EL (cell line): ENCODE data around the gene SLC36A1.
A peak's percentile ranks its signal among the peaks of the same experiment; 100 is the strongest.
"Not testable (repeated sequence)": the region's sequence is repeated elsewhere in the genome, so short reads cannot be mapped to it uniquely, and the experiment has no call there.

ENCODE experiments used
- DNase-seq: peaks from one replicate; pipeline ENCODE4 v3.0.0-alpha.2; 2016

Gene SLC36A1

DNA sequence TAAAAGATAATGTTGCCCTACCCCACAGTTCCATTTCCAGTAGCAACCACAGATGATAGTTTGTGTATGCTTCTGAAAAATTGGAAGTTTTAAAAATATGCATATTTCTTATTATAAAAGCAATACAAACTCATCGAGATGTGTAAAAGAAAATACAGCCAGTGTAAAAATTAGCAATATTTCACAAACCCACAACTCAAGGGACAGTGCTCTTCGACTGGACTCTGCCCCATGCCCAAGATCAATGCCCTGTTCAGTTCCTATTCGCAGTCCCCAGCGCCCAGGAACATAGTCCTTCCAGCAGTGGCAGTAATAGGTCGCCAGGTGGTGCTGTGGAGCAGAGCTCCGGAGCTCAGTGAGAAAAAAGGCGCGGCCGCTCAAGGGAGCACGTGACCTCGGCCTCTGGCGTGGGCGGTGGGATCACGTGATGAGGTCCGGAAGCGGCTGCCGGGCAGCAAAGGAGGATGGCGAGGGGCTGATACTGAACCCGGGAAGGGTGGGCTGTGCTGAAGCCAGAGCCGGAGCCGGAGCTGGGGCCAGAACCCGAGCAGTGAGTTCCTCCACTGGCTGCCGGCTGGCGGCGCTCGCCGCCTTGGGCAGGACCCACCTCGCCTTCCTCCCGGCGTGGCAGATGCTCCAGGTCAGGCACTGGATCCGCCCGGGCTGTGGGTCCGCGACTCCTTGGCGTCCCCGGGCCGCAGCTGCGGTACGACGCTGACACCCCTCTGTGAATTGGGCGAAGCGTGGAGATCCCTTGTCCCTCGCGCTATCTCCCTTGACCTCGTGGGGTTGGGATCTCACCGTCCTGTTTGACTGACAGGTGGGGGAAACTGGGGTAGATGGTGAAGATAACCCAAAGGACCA, at the start of gene SLC36A1:
TSS of gene SLC36A1 (plus strand) at position 430 of the 864 bp plus-strand sequence. CDS start 11,190 bp downstream, outside the sequence.
- peak; percentile 92 for DNase-seq

DNA sequence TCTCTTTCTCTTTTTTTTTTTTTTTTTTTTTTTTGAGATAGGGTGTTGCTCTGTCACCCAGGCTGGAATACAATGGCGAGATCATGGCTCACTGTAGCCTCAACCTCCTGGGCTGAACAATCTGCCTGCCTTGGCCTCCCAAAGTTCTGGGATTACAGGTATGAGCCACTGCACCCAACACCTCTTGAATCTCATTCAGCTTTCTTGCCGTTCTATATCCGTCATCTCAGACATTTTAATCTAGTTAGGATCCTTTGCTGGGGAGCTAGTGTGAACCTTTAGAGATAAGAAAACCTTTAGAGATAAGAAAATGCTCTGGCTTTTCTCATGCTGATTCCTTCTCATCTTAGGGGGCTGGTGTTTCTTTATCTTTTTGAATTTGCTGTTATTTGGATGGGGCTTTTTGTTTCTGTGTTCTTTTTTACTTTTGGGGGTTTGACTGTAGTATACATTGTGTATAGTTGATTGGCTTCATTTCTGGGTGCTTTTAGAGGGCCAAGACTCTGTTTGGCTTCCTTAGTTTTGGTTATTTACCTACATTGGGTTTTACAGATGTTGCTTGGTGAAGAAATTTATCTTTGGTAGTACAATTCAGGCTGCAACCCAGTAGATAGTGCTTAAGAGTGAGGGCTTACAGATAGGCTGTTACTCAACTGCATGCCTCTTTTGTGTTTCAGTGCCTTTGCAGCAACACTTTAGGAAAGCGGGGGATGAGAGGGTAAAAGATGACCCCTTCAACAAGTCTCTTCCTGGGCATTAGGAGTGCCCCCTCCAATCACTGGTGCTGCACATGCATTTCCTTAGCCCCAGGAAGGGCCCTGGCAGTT, 41.9 kb upstream of the SLC36A1 start:
- no peak for DNase-seq

DNA sequence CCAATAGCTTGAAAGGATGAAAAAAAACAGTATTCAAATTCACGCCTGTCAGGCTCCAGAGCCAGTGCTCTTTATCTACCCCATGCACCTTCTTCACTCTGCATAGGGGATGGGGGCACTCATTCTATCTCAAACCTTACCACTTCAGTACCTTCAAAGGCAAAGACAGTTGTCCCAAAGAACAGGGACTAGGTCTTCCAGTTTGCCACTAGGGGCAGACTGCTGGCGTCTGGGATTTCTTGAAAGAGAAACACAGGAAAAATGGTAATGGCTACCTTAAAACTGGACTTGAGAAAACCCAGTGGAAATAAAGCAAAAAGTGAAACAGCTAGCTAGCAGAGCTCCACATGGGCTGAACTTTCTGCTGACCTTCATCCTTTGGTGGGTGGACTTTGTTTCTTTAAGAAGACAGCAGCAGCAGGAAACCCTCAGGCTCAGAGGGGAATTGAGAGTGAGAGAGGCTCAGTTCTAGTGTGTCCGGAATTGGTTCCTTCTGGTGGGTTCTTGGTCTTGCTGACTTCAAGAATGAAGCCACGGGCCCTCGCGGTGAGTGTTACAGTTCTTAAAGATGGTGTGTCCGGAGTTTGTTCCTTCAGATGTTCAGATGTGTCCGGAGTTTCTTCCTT, 41.0 kb upstream of the SLC36A1 start:
- DNase-seq = peak; percentile 5

DNA sequence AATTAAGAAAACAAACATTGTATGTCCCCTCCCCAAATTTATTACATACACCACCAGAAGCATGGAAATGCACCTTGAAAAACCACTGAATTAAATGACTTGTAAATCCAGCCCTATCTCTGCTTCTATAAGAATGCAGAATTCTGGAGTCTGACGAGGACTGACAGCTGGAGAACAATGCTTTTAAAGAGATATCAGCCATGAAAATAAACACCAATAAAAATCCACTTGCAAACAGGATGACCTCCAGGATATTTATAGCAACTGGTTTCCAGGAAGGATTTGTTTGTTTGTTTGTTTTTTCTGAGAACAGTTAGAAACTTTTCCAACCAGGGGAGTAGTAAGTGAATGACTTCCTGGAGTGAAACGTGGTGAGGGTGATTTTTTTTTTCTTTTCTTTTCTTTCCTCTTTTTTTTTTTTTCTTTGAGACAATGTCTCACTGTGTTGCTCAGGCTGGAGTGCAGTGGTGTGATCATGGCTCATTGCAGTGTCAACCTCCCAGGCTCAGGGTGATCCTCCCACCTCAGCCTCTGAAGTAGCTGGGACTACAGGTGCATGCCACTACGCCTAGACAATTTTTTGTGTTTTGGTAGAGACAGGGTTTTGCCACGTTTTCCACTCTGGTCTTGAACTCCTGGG, 38.7 kb upstream of the SLC36A1 start:
- no peak for DNase-seq

DNA sequence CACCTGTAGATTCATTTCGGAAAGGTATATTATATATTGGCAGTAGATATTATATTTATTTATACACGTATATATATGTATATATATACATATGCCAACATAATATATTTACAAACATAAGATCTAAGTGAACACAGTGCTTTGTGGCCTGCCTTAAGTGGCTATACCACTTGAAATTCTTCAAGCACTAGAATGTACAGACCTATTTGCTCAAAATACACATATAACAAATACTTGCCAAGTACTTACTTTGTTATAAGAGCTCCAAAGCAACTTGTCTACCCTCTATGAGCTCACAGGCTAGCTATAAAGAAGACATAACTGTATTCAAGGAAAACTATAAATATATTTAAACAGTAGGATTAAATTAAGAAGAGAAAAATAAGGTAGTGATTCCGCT, 33.6 kb upstream of the SLC36A1 start:
- DNase-seq = no peak

DNA sequence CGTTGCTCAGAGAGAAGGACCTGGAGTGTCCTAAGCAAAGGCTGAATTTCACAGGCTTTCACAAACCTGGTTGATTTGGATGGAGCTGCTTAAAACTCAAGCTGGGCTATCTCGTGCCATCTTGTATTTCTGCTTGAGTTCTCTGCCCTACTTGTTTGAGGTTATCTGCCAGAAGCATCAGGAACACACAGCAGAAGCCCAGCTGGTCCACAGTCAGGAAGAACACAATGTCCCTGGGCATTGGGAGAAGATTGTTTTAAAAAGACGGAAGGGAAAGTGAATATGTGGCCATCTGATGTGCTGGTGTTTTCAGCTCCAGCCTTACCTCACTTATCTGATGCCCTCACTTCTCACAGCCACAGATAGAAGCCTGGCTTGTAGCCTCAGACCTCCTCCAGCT, 32.9 kb upstream of the SLC36A1 start:
- no peak for DNase-seq

DNA sequence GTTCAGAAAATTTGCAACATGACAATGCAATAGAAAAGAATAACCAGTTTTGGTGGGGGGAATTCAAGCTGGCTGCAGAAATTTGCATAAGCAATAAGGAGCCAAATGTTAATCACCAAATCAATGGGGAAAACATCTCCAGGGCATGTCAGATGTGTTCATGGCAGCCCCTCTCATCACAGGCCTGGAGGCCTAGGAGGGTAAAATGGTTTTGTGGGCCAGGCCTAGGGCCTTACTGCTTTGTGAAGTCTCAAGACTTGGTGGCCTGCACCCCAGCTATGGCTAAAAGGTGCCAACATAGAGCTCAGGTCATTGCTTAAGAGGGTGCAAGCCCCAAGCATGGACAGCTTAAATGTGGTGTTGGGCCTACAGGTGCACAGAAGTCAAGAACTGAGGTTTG, 29.7 kb upstream of the SLC36A1 start:
- no peak for DNase-seq

DNA sequence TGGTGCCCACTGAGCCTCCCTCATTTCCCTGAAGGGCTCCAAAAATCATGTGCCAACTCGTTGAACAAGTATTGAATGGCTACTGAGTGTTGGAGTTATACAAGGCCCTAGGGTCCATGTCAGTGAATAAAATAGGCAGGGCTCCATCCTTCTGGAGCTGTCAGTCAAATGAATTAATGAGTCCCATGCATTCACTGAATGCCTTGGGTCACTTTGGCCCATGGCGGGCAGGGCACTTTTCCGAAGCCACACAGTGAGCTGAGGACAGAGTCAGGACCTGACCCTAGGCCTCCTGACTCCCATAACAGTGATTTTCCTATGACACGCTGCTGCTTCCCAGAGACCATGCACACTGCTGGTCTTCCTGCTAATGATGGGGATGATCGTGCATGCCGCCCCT, 27.3 kb upstream of the SLC36A1 start:
- DNase-seq = no peak

DNA sequence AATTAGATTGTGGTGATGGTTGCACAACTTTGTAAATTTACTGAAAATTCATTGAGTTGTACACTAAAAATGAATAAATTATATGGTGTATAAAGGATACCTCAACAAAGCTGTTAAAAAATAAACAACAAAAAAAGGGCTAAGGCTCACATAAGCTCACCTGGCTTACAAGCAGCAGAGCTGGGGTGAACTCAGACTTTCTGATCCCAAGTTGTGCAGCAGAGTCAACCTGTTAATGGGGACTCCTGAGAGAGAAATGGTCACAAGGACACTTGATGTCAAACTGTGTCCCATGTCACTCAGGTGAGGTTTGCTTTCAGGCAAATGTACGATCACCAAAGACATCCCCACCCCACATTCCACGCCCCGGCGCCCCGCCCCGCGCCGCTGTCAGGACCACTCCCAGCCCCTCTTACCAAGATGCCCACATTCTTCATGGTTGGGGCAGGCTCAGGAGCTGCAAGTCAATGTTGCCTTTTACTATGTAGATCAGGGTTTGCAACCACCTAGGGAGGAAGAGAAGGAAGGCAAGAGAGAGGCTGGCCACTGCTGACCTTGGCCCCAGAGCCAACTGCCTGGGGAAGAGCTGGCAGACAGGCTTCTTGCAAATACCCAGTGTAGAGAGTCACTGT, 22.4 kb upstream of the SLC36A1 start:
- DNase-seq = no peak

DNA sequence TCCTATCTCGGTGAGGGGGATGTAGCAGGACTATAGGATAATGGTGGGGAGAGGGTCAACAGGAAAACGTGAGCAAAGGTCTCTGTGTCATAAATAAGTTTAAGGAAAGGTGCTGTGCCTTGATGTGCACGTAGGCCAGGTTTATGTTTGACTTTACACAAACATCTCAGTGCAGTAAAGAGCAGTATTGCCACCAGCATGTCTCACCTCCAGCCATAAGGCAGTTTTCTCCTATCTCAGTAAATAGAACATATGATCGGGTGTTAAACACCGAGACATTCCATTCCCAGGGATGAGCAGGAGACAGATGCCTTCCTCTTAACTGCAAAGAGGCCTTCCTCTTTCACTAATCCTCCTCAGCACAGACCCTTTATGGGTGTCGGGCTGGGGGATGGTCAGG, 21.1 kb upstream of the SLC36A1 start:
- DNase-seq = not testable (repeated sequence)

DNA sequence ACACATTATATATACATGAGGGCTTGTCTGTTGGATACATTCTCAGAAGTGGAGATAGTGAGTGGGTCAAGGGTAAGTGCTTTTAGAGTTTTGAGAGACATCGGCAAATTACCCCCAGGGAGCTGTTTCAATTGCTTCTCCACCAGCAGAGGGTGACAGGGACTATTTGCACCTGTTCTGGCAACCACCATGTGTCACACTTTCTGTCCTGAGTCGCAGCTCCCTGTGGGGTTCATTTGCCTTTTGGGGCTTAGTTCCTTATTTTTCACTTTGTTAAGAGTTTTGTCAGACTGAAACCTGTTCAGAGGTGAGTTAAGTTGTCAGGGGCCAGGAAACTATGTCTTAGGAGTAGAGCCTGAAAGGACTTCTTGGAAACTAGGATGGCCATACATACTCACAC, 20.1 kb upstream of the SLC36A1 start:
- no peak for DNase-seq

DNA sequence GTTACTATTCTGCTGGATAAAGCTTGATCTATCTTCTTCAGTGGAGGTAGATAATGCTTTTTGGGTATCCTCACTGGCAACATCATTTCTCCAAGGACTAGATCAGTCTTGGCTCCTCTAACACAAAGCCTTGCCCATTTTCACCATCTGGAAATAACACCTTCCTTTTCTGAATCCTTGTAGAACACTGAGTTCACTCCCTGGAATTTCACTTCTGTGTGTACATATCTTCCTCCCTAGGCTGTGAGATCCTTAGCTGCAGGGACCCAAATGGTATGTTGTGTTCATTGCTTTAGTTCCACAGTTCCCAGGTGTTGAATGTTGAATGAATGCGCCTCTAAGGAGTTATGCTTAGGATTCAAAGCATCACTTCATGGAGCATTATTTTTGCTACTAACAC, 16.7 kb upstream of the SLC36A1 start:
- DNase-seq = no peak

DNA sequence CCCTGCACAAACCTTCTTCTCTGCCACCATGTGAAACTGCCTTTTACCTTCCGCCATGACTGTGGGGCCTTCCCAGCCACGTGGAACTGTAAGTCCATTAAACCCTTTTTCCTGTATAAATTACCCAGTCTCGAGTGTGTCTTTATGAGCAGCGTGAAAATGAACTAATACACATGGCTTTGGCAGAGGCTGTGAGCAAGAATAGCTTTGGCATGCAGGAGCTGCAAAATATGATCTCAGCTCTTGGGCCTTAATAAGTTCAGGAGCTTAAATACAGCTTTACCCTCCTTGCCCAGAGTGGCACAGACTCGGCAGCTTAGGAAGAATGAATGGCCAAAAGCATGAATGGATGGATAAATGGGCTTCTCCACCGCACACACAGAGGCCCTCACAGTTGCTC, 15.7 kb upstream of the SLC36A1 start:
- no peak for DNase-seq

DNA sequence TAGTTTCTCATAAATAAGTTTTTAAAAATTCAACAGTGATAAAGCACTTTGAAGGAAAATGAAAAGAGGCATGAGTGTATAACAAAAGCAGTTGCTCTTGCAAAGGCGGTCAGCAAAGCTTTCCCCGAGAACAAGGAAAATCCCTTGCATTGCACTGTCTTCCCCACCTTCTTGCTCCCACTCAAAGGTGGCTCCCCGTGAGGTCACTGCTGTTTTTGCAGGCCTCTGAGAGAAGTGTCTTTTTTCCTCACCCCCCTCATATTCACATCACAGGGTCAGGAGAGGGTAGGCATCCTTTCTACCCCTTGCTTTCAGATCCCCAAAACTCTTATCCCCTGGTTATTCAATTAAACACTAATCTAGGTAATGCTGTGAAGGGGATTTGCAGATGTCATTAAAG, 15.2 kb upstream of the SLC36A1 start:
- DNase-seq = no peak

DNA sequence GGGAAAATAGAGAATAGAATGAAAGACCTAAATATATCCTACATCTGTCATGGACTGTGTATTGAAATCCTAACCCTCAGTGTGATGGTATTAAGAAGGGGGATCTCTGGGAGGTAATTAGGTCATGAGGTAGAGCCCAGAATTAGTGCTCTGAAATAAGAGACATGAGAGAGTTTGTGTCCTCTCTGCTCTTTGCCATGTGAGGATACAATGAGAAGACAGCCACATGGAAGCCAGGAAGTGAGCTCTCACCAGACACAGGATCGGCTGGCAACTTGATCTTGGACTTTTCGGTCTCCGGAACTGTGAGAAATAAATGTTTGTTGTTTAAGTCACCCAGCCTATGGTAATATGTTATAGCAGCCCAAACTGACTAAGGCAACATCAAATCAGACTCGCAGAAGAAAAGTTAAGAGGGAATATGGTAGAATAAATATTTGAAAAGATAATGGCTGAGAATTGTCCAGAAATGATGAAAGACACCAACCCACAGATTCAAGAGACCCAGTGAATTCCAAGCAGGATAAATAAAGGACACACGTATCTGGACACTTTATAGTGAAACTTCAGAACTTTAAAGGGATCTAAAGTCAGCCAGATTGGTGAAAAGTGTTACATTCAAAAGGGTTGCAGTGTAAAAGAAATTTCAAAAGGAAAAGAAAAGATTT, 12.7 kb upstream of the SLC36A1 start:
- no peak for DNase-seq

DNA sequence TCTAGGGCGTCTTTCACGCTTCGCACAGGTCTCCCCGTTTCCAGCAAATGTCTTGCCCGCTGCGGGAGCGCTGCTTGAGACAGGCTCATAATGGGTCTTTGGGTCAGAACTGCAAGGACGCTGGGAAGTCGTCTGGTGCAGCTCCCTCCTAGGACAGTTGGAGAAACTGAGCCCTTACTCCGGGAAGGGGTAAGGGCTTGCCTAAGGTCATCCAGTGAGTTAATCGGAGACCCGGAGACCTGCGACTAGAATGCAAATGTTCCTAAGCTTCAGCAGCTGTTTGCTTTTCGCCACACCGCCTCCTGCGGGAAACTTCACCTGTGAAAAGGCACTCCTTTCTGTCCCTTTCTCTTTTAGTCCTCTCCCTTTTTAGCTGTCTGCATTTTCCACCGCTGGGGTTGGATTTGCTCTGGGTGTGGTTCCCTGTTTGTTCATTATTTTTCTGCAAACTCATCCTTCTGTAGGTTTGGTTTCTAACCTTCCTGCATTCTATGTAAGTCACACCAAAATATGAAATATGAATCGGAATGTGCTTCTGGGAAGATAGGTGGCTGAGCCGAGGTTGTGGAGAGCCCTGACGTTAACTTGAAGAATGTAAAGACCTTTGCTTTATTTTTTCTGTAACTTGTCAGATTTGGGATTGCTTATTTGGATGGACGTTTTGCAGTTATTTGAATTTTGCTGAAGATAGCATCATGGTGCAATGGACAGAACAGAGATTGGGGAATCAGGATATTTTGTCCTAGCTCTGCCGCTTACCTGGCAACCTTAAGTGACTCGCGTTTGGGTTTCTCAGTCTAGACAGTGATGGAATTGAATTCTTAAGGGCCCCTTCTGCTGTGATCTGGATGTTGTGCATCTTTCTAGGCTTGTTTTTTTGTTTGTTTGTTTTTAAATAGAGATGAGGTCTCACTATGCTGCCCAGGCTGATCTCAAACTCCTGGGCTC, 909 bp downstream of the SLC36A1 start:
- DNase-seq = peak; percentile 16

DNA sequence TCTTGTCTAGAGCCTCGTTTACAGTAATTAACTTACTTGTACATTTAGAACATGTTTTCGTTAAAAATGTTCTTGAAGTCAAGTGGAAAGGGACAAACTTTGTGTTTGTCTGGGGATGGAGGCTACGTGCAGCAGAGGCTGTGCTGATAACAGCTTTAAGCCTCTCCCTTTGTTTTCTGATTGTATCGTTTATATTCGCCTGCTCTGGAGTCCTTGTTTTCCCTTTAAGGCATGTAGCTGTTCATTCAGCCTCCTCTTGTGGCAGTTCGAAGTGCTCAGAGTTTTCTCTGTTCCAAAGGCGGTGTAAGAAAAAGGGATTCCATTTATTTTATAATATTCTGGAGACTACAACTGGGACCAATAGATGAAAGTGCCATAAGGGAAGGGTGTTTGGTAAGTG, 1.9 kb downstream of the SLC36A1 start:
- DNase-seq = no peak

DNA sequence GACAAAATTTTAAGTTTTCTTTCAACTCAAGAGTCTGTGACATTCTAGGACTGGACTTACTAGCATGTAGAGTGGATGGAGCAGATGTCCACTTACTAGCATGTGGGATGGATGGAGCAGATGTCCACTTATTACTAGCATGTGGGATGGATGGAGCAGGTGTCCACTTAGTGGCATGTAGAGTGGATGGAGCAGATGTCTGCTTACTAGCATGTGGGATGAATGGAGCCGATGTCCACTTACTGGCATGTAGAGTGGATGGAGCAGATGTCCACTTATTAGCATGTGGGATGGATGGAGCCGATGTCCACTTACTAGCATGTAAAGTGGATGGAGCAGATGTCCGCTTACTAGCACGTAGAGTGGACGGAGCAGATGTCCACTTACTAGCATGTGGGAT, 2.4 kb downstream of the SLC36A1 start:
- no peak for DNase-seq

DNA sequence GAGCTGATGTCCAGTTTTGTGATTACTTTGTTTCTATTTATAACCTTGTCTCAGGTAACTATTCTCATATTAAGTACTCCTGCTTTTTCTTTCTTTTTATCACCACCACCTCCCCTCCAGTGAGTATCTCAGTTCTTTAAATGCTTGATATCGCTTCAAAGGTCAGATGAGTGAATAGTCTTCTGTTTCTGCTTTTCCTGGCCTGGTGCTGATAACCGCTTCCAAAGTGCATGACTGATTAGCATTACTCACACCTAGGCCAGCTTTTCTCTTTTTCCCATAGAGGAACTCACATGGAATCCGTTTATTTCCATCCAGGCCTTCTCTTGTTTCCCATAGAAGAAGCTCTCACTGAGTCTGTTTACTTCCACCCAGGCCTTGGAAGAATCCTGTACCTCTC, 3.2 kb downstream of the SLC36A1 start:
- no peak for DNase-seq

DNA sequence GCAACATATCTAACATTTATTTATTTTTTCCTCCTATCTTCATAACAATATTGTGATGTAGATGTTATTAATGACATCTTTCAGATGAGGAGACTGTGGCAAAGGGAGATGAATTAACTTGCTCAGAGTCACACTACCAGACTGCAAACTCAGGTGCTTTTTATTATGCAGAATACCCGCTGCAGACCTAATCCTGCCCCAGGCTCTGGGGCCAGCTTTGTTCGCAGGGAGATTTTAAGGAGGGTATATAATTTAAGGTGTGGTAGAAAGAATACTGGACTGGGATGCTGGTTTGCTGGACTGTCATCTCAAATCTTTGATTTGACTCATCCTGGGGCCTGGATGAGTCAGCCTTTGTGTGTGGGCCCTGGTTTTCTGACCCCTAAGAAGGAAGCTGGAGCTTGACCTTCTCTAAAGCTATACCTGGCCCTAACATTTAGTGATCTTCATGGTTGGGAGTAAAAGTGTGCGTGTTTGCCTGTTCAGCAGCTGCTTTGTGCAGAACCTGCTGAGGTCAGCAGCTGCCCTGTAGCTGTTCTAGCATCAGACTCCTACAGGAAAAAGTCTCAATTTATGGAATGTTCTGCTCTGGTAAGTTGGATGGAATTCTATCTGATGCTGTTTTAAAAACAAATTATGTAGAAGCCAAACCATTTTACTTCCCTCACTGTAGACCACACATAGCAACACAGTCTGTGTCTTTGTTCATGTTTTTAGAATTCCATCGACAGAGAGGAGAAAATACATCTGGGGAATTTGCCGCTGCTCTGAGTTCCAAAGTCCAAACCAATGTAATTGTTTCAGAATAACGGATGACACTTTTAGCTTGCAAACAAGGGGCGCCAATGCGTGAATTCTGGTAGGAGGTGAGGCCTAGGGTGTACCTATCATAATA, 4.5 kb downstream of the SLC36A1 start:
- DNase-seq = peak; percentile 64
